ENCODE results near the gene IL4R. TPM values are rescaled to one million over a fixed set of nuclear protein-coding genes. Genes with fewer than 3 reads are reported as not detected.

Gene IL4R
- total RNA-seq, 1 experiment from 2014 or later, result 29.6 TPM

DNA sequence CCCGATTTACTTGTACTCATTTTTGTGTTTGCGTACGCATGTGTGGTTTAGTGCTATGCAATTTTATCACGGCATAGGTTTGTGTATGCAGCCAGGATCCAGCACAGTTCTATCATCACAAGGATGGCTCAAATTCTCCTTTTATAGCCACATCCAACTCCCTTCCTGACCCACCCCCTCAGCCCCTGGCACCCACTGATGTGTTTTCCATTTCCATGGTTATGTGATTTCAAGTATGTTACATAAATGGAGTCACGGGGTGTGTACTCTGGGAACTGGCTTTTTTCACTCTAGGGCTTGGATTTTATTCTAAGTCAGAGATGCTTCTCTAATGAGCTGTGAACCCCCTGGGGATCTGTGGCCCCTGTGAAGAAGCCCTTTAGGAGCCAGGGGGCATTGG, 16.8 kb downstream of the IL4R start:
- intact Hi-C loops (cut with micrococcal nuclease), result no loop called here
- CTCF ChIA-PET, result no interaction called here
- Histone ChIP-seq H3K4me2 (ENCODE audit: low read length) (no peak overlapping the region), H3K27ac (ENCODE audit: low read depth, low read length) (no peak overlapping the region), H3K79me2 (ENCODE audit: insufficient read depth, low read length) (peaks cover 46% of the 10 kb centered on the region), H2AFZ (ENCODE audit: low read depth, low read length, poor library complexity, severe bottlenecking) (no peak overlapping the region), H3K9me3 (ENCODE audit: control insufficient read depth in 1 of 2, insufficient read depth in 1 of 2, low read depth in 1 of 2, low read length in 2 of 2) (no peaks in the 10 kb centered on the region), H3K9me2 (ENCODE audit: insufficient read depth) (no peaks in the 10 kb centered on the region), H3K4me3 (replicated peaks in 1 of 2; ENCODE audit: low read depth in 1 of 2, low read length in 2 of 2) (no peak overlapping the region), H3K9ac (ENCODE audit: low read length) (no peak overlapping the region), H3K4me1 (ENCODE audit: control insufficient read depth in 1 of 2, insufficient read depth in 2 of 2, low read length in 2 of 2) (peaks cover 12 to 34% of the 10 kb centered on the region in 2 experiments), H3K27me3 (ENCODE audit: insufficient read depth, low read length) (no peaks in the 10 kb centered on the region), H3K36me3 (ENCODE audit: control insufficient read depth in 1 of 2, insufficient read depth in 2 of 2, low read length in 2 of 2) (peaks cover 0 to 4% of the 10 kb centered on the region in 2 experiments; a peak in 1 of 4 replicates), H4K20me1 (ENCODE audit: insufficient read depth) (no peaks in the 10 kb centered on the region)
- RAD21 ChIA-PET (ENCODE audit: low non-redundant PET in 1 of 2, low total read pairs in 2 of 2, uncharacterized antibody in 2 of 2, unreplicated experiment in 2 of 2), result no interaction called here
- DNase-seq (ENCODE audit: low read depth, low spot score) (no peak), ATAC-seq (no peak)
- TF ChIP-seq CEBPB (IDR thresholded peaks at IDR 0.05; ENCODE audit: low read depth) (no peak), ZFX (IDR thresholded peaks at IDR 0.05) (no peak), CBX3 (IDR thresholded peaks at IDR 0.05; ENCODE audit: low read depth) (no peak), ZNF274 (IDR thresholded peaks at IDR 0.05; ENCODE audit: low read depth, low read length) (no peak), POLR2AphosphoS5 (IDR thresholded peaks at IDR 0.05; ENCODE audit: low read depth, low read length) (no peak), EGR1 (IDR thresholded peaks at IDR 0.05; ENCODE audit: low read depth) (no peak), SP1 (IDR thresholded peaks at IDR 0.05; ENCODE audit: low read depth) (no peak), RAD21 (IDR thresholded peaks at IDR 0.05; ENCODE audit: low read depth) (no peak), SRF (IDR thresholded peaks at IDR 0.05; ENCODE audit: low read depth) (no peak), EZH2phosphoT487 (IDR thresholded peaks at IDR 0.05; ENCODE audit: borderline replicate concordance) (no peak), JUND (IDR thresholded peaks at IDR 0.05) (no peak)
- TF ChIP-seq, protein P1, sequence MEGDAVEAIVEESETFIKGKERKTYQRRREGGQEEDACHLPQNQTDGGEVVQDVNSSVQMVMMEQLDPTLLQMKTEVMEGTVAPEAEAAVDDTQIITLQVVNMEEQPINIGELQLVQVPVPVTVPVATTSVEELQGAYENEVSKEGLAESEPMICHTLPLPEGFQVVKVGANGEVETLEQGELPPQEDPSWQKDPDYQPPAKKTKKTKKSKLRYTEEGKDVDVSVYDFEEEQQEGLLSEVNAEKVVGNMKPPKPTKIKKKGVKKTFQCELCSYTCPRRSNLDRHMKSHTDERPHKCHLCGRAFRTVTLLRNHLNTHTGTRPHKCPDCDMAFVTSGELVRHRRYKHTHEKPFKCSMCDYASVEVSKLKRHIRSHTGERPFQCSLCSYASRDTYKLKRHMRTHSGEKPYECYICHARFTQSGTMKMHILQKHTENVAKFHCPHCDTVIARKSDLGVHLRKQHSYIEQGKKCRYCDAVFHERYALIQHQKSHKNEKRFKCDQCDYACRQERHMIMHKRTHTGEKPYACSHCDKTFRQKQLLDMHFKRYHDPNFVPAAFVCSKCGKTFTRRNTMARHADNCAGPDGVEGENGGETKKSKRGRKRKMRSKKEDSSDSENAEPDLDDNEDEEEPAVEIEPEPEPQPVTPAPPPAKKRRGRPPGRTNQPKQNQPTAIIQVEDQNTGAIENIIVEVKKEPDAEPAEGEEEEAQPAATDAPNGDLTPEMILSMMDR (IDR thresholded peaks at IDR 0.05 in 2 of 3, conservative IDR thresholded peaks at IDR 0.05 in 1 of 3; ENCODE audit: borderline replicate concordance in 1 of 3, insufficient read depth in 1 of 3, low read depth in 2 of 3, low read length in 2 of 3), result no peak
- TF ChIP-seq, protein P2, sequence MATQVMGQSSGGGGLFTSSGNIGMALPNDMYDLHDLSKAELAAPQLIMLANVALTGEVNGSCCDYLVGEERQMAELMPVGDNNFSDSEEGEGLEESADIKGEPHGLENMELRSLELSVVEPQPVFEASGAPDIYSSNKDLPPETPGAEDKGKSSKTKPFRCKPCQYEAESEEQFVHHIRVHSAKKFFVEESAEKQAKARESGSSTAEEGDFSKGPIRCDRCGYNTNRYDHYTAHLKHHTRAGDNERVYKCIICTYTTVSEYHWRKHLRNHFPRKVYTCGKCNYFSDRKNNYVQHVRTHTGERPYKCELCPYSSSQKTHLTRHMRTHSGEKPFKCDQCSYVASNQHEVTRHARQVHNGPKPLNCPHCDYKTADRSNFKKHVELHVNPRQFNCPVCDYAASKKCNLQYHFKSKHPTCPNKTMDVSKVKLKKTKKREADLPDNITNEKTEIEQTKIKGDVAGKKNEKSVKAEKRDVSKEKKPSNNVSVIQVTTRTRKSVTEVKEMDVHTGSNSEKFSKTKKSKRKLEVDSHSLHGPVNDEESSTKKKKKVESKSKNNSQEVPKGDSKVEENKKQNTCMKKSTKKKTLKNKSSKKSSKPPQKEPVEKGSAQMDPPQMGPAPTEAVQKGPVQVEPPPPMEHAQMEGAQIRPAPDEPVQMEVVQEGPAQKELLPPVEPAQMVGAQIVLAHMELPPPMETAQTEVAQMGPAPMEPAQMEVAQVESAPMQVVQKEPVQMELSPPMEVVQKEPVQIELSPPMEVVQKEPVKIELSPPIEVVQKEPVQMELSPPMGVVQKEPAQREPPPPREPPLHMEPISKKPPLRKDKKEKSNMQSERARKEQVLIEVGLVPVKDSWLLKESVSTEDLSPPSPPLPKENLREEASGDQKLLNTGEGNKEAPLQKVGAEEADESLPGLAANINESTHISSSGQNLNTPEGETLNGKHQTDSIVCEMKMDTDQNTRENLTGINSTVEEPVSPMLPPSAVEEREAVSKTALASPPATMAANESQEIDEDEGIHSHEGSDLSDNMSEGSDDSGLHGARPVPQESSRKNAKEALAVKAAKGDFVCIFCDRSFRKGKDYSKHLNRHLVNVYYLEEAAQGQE (IDR thresholded peaks at IDR 0.05; ENCODE audit: low read depth), result no peak
- no TSS peak for BruUV-seq (replicated peaks)
- POLR2A ChIA-PET, result no interaction called here
